GM18873 (cell line): Measurements from ENCODE around the gene MIGA1.
"Not testable (repeated sequence)": the region's sequence is repeated elsewhere in the genome, so short reads cannot be mapped to it uniquely, and the experiment has no call there.

Source experiments
- ATAC-seq: cut with Tn5 transposase; IDR thresholded peaks from one replicate; pipeline ENCODE4 v1.9.1; 2021; ENCODE audit warnings: mild to moderate bottlenecking, moderate library complexity, moderate number of reproducible peaks; ENCODE audit not compliant: unreplicated experiment, low FRiP score

MIGA1 gene

DNA sequence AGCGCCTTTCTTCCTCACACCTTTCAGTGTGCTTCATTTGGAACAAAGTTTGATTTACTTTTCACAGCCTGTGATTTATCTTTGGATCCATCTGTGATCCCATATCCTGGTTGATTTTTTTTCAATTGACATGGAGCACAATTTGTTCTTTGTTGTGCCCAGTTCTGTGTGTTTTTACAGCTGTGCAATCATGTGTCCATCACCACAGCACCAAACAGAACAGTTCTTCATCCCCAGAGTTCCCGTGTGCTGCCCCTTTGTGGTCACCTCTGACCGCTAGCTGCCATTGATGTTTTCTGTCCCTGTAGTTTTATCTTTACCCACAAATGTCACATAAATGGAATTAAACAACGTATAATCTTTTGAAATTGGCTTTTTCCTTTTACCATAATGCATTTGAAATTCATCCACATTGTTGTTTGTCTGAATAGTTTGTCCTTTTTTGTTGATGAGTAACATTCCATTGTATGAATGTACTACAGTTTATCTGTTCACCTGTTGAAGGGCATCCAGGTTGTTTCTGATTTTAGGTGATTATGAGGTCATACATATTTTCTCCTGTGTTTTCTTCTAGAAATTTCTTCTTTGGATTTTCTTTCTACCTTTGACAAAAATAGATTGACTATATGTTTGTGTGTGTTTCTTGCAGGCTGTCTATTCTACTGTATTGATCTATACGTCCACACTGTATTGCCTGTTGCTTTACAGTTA lies 17.4 kb downstream of the MIGA1 start:
- ATAC-seq = no peak

DNA sequence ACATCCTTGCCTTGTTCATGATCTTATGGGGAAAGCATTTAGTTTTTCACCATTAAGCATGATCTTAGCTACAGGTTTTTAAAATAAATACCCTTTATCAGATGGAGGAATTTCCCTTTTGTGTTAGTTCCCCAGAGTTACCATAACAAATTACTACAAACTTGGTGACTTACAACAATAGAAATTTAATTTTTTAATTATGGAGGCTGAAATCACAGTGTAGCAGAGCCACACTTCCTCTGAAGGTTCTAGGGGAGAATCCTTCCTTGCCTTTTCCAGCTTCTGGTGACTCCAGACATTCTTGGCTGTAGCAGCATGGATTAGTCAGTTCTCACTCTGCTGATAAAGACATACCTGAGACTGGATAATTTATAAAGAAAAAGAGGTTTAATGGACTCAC lies 18.5 kb downstream of the MIGA1 start:
- no peak for ATAC-seq

DNA sequence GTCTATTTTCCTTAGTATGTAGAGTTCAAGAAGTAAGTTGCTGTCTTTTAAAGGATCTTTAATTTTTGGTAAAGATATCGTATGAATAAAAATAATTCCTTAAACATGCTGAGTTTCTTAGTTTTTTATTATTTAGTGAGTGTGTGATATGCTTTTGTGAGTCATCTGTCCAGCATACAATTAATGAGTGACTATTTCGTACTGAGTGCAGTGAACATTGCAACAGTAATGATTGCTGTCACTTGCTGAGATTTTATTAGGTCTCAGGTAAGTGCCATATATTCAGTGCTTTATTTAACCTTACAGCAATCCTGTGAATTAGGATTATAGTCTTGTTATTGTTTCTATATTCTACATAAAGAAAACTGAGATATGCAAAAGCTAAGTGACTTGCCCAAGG lies 22.6 kb downstream of the MIGA1 start:
- ATAC-seq = no peak

DNA sequence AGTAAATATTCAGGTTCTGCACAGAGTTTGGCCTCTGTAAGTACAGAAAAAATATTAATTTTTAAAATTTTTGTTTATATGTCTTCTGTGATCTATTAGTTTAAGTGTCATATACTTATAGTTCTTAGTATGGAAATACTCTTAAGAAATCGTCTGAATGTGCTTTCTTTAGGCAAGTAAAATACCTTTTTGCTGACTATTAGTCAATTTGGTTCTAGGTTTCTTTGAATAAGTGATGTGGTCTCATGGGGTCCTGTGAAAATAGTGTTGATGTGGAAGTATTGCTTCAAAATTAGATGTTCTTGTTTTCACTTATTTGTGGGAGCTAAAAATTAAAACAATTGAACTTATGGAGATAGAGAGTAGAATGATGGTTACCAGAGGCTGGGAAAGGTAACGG lies 23.9 kb downstream of the MIGA1 start:
- ATAC-seq = no peak

DNA sequence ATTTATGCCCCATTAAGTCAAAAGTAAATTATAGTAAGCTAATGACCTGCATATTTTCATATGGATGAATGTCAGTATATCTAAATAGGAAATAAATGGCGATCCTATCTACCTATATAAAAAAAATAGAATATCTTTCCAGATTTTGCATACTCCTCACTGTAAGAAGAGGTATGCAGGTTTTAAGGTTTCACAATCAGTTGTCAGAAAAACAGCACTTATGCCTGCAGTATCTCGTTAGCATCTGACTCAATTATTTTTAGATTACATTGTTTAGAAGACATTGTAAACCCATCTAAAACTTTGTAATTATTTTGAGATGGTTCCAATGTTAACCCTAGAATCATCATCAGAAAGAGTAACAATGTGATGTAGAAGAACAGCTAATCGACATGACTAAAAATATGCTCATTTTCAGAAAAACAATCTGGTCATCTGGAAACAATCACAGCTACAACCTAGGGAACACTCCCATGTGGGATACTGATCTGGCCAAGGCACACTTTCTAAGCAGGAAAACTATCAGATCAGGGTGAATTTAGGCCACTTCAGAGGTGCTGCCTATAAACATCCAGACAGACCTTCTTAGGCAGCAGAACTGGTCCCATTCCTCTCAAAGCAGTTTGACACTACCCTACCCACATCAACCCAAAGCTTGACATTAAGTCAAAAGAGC lies 30.5 kb downstream of the MIGA1 start:
- ATAC-seq = not testable (repeated sequence)

DNA sequence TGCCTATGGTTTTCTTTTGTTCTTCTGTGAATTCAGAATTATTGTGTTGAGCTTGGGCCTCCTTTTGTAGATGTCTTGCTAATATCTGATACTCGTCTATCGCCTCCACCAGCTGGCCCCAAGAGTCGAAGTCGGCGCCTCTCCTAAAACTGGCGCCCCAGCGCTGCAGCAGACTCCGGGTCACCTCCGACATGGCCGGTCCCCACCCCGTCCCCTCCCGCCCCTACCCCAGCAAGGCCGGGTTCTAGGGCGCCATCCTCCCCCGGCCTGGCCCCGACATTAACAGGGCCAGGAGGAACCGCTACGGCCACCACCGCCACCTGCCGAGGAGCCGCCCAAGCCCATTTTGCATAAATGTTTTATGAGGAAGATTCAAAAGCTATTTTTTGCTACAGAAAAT lies 32.1 kb downstream of the MIGA1 start:
- not testable (repeated sequence) for ATAC-seq

DNA sequence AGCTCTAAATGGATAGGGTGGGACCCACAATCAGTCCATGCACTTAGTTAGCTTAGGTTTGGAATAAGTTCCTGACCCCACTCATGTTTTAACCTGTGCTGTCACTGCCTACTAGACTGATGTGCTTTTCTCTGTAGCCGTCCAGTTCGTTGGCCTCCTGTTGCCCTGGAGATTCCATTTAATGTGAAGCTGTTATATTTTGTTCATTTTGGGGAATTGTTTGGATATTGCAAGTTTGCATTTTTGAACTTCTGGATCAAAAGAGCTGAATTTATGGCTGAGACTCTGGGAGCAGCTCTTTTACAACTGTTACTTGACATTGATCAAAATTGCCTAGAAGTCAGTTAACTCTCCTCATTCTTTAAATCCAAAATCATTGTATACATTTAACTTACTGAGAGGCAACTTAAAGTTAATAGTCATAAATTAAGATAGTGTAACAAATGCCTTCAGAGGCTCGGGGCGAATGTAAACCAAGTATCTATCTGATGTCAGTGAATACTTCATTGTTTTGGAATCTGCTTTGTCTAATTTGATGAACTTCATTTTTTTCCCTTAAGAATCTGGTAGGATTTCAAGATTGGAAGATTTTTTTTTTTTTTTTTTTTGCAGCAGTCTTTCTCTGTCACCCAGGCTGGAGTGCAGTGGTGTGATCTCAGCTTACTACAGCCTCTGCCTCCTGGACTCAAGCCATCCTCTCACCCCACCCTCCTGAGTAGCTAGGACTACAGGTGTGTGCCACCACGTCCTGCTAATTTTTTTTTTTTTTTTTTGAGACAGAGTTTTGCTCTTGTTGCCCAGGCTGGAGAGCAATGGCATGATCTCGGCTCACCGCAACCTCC lies 38.1 kb downstream of the MIGA1 start:
- no peak for ATAC-seq

DNA sequence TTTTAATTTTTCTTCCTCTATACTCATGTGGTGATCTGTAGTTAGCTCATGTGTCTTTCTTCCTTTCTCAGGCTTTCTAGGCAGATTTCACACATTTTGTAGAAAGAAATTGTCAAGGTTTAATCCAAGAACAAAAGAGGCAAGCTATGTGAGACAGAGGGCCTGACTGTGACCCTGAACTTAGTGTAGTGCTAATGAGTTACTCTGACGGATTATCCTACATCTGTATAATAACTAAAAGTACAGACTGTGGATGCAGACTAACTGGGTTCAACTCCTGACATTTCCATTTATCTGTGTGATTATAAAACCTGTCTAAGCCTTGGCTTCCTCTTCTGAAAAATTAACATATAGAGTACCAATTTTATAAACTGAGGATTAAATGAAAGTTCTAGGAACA lies 40.7 kb downstream of the MIGA1 start:
- no peak for ATAC-seq

DNA sequence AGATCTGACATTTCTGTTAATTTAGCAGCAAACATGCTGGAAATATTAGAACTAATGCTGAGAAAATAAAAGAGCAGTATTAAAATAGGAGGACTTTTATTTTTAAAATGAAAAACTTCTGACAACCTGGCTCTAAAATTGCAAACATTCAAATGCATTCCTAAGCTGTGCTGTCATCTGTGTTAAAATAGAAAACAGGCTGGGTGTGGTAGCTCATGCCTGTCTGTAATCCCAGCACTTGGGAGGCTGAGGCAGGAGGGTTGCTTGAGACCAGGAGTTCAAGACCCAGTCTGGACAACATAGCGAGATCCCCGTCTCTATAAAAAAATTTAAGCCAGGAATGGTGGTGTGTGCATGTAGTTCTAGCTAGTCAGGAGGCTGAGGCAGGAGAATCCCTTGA lies 44.6 kb downstream of the MIGA1 start:
- no peak for ATAC-seq

DNA sequence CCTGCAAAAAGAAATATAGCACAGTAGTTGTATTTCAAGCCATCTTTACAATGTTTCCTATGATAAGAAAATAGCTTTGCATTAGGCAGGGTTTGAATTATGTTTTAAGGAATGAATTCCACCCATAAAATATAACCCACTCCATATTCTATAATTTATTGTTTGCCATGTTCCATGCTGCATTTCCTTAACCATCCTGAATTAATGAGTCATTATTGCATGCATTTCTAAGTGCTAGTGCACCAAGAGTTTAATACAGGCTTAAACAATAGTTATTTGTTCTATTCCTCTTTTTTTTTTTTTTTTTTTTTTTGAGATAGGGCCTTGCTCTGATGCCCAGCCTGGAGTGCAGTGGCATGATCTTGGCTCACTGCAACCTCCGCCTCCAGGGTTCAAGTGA lies 45.2 kb downstream of the MIGA1 start:
- ATAC-seq = no peak

DNA sequence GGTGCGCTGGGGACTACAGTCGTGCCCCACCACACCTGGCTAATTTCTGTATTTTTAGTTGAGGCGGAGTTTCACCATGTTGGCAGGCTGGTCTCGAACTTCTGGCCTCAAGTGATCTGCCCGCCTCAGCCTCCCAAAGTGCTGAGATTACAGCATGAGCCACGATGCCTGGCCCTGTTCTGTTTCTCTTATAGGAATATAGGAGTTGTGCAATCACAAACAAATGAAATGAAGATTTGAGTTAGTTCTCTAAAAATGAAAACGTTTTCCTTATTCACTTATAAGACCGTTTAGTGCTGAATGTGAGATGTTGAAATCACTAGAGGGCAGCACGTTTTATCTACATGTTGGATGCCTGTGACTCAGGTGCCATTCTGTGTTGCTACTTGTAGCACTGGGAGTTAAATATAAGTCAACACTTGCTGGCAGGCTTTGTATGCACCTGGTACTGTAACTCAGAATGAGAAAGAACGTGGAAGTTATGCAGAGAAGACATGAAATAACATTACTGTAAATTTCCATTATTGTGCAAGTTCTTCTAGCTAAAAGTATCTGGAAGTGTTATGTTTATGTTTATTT lies 45.8 kb downstream of the MIGA1 start:
- no peak for ATAC-seq

DNA sequence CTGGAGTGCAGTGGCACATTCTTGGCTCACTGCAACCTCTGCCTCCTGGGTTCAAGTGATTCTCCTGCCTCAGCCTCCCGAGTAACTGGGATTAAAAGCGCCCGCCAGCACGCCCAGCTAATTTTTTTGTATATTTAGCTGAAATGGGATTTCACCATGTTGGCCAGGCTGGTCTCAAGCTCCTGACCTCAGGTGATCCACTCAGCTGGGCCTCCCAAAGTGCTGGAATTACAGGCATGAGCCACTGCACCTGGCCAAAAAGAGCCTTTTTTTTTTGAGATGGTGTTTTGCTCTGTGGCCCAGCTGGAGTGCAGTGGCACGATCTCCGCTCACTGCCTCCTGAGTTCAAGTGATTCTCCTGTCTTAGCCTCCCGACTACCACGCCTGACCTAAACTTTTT lies 47.4 kb downstream of the MIGA1 start:
- ATAC-seq = not testable (repeated sequence)

DNA sequence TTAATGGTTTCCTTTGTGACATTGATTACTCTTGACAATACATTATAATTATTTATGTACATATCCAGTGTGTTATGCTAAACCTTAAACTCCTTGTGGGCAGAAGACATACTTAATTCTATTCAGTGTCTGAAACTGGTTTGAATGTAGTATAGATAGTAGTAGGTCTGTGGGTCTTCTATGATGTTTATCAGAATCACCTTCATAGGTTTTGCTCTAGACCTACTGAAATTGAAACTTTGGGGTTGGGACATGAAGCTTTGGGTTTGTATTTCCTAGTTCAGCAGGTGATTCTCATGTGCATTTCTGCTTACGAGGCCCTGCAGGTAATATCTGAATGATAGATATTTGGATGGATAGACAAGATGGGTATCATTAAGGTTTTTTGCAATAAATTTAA lies 48.6 kb downstream of the MIGA1 start:
- ATAC-seq = no peak

DNA sequence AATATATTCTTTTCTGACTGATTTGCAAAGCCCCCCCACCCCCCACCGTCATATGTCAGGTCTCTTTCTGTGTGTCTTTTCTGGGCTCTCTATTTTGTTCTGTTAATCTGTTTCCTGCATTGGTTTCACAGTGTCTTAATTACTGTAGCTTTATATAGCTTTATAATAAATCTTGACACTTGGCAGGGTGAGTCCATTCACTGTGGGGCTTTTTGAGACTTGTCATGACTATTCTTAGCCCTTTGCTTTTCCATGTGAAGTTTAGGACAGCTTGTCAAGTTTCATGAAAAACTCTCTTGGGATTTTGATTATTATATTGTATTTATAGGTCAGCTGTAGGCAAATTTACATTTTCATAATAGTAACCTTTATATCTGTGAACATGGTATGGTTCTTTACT lies 50.4 kb downstream of the MIGA1 start:
- ATAC-seq = no peak

DNA sequence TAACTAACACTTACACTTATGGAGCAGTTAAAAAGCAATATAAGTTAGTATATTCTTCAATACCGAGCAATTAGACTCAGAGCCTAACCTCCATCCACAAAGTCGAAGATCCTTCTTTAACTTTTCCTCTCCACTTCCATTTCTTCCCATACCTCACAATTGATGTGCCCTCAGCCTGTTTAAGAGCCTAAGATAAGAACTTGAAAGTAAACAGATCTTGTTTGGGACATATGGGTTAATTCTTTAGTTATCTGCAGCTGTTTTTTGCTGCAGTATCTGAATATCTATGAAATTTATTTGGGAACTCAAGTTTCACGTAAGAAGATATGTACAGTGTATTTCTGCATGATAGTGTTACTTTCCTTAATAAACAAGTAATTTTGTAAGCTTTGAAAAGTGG lies 51.5 kb downstream of the MIGA1 start:
- no peak for ATAC-seq

DNA sequence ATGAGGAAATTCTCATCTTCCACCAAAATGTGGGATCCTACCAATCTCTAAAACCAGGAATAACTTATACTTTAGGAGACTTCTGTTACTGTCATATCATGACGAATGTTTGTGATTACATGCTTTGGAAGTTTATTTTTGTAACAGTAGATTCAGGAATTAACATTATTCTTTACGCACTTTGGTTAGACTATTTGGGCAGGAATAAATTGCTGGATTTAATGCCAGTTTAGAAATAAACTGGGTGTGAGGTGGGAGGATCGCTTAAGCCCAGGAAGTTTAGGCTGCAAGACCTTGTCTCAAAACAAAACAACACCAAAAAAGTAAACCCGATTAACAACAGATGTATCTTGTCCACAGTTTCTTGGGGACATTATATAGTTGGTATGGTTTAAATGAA lies 52.1 kb downstream of the MIGA1 start:
- ATAC-seq = no peak

DNA sequence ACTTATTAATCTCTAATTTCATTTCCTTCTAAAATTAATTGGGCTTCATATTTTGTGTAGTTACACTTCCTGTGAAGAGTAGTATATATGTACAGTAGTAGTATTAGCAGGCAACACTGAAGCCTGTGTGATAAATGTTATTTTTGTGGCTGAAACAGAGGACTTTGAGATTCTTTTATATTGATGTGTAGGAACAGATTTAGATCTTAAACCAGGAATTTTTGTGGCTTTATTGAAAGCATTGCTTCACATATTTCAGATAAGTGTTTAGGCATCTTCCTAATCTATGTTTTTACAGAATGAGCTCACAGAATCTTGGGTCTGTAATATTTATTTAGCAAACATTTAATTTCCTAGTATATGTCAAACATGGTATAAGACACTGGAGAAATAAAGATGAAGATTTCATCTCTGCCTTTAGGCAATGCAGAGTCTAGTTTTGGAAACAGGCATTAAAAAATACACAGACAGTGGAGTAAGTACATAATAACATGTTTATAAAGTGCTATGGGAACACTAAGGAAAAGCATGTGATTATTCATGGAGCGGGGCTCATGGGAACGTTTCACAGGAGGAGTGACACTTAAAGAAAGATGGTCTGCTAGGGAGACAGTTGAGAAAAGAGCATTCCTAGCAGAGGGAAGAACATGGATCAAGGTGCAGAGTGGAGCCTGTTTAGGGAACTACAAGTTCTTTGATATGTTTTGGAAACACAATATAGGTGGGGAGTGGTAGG lies 52.7 kb downstream of the MIGA1 start:
- ATAC-seq = no peak

DNA sequence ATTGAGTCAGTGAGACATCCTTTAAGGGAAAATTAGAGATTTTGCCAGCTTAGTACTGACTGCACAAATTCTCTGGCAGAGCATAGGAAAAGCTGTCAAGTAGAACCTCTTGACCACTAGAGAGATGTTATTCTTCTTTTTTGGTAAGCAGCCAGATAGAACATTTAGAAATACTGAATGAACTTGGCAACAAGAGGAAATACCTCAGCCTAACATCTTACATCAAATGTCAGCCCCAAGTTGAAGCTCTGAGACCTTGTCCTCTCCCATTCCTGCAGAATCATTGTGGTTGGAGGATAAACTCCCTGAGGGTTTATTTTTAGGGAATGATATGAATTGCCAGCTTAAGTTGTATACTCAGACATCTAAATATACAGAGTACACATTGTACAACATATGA lies 53.5 kb downstream of the MIGA1 start:
- ATAC-seq = no peak

DNA sequence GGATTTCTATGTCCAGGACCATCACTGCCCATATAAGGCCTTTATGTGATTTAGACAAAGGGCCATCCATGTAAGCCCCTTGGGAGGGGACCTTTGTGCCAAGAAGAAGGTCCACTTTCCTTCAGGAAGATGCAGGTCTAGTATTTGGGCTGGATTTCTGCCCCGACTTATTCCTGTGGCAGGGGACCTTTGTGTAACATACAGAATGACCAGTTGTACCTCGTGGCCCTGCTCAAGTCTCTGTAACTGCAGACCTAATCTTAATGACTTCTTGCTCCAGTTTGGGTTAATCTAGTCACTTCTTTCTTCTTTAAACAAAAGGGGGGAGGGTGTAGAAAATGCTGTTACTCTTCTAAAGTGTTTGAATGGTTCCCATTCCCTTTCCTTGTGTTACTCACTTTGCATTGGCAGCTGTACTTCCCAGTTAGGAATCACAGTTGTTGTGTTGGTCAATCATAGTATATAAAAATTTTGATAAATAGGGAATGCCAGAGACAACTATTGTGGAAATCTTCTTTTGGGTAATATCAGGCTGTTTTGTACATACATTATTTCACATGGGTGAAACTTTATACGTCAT lies 54.2 kb downstream of the MIGA1 start:
- ATAC-seq = no peak

DNA sequence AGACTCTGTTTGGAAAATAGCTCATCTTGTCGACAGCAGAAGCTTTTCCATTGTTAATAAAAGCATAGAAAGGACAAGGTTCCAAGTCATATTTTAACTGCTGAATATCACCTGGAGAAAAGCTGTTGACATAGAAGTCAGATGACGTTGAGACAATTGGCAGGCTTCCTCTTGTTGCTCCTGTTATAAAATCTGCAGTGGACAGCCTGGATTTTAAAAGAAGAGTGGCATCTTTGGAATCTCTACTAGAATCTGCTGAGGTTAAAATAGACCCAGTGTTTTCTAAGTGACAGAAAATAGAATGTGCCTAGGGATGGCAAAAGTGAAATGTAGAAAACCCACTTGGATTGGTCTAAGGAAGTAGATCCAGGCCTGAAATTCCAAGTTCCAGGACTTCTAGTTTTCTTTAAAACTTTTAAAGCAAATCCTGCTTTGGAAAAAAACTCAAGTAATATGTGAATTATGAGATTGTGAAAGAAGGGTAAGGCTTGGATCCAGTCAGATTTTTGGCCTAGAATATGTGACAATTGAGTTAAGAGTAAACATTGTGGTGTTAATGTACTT lies 55.4 kb downstream of the MIGA1 start:
- no peak for ATAC-seq
